Aorta (tissue), 5 donors: Measurements from ENCODE around the gene PAX7. TPM values are rescaled to one million over a fixed set of nuclear protein-coding genes. Genes with fewer than 3 reads are reported as not detected.
"Not testable (repeated sequence)": the region's sequence is repeated elsewhere in the genome, so short reads cannot be mapped to it uniquely, and the experiment has no call there.

Experiments
- ATAC-seq: fragments of 200-7000 bp; cut with Tn5 transposase; one replicate; pipeline ENCODE4 v1.9.1; 2022; ENCODE audit warnings: moderate library complexity; ENCODE audit not compliant: low FRiP score
- DNase-seq, 2 donors: peaks; one replicate each; pipeline ENCODE4 v3.0.0-alpha.2; 2020
- H3K27ac ChIP-seq, 2 donors: one replicate each; pipeline ENCODE4 v1.5.1; 2013; ENCODE audit warnings: low read length in 2 of 2, mild to moderate bottlenecking in 2 of 2, moderate library complexity in 2 of 2, control low read depth in 1 of 2, inconsistent platforms in 1 of 2, low read depth in 1 of 2
- H3K27me3 ChIP-seq, 2 donors: one replicate each; pipeline ENCODE4 v1.6.1; 2013; ENCODE audit warnings: control low read depth in 1 of 2, low read length in 1 of 2, mild to moderate bottlenecking in 1 of 2, moderate library complexity in 1 of 2; ENCODE audit not compliant: insufficient read depth in 2 of 2, control insufficient read depth in 1 of 2
- H3K36me3 ChIP-seq, 2 donors: one replicate each; pipeline ENCODE4 v1.6.1; 2013; ENCODE audit warnings: control low read depth in 1 of 2, low read length in 1 of 2, mild to moderate bottlenecking in 1 of 2; ENCODE audit not compliant: insufficient read depth in 2 of 2, control insufficient read depth in 1 of 2
- H3K4me1 ChIP-seq, 2 donors: one replicate each; pipeline ENCODE4 v1.6.1; 2013; ENCODE audit warnings: low read length in 2 of 2, control low read depth in 1 of 2, mild to moderate bottlenecking in 1 of 2, moderate library complexity in 1 of 2; ENCODE audit not compliant: insufficient read depth in 2 of 2, control insufficient read depth in 1 of 2
- H3K4me3 ChIP-seq, 2 donors: one replicate each; pipeline ENCODE4 v1.5.1; 2013; ENCODE audit warnings: low read length in 2 of 2, control low read depth in 1 of 2, mild to moderate bottlenecking in 1 of 2
- H3K9me3 ChIP-seq: one replicate; pipeline ENCODE4 v1.6.1; 2013; ENCODE audit warnings: mild to moderate bottlenecking, low read length; ENCODE audit not compliant: control insufficient read depth
- WGBS, 2 donors: extraction: QIAGEN DNeasy Blood & Tissue Kit; methylation state at CpG; one replicate each; pipeline ENCODE4 v1.1.7; 2013; 5-methylcytosine and 5-hydroxymethylcytosine counted together
- intact Hi-C, 2 donors: fragments of 100-400 bp; cut with DNase I; formaldehyde crosslinking; loops; one replicate each; pipeline versions ENCODE4 v1.14.2 to v1.15.0; 2022
- polyA plus RNA-seq, 2 donors: library from polyadenylated mRNA; stranded (reverse); fragments of 200-250 nt; gene quantifications; one replicate each; pipeline ENCODE4 v1.2.3, GENCODE V29; 2013
- total RNA-seq, 2 donors: library from RNA; stranded (reverse); fragmentation: NEBNext Ultra II Directional; extraction: Animal tissue kit (Norgen Biotek cat#: 25700); gene quantifications; one replicate each; pipeline ENCODE4 v1.2.1, GENCODE V29; 2021
- donor health status: healthy with polysubstance abuse.
- donor health status: Bipolar disorder and iron deficiency.
- donor health status: DM: no; HTN: no; CAD: no.
- donor health status: DM: no; HTN: no; CAD: no.
- donor health status: DM: yes; HTN: yes; CAD: no.

Gene PAX7
- total and polyA plus RNA-seq, 4 donors, result not detected

- intact Hi-C loops, result no loop called here
- no peak overlapping the region for H3K27ac ChIP-seq
These were observed 51.7 kb downstream of the PAX7 start for GRCh38 chr1:18682375-18682774.

GRCh38 chr1:18684303-18684702, 53.7 kb downstream of the PAX7 start:
- ATAC-seq, result no peak
- intact Hi-C loops, result no loop called here
- Histone ChIP-seq H3K9me3 (no peaks in the 10 kb centered on the region), H3K27ac (no peak overlapping the region), H3K36me3 (no peaks in the 10 kb centered on the region), H3K27me3 (no peaks in the 10 kb centered on the region), H3K4me1 (no peaks in the 10 kb centered on the region), H3K4me3 (no peak overlapping the region)
- WGBS, 2 donors, result 65 to 69% methylated on average over 16 of the region's 16 CpGs
- DNase-seq, result no peak

More at GRCh38 chr1:18682375-18682774, 51.7 kb downstream of the PAX7 start:
- H3K27me3 ChIP-seq, result no peaks in the 10 kb centered on the region
- no peaks in the 10 kb centered on the region for H3K9me3 ChIP-seq
- no peaks in the 10 kb centered on the region for H3K36me3 ChIP-seq
- DNase-seq (no peak), ATAC-seq (no peak)
- no peaks in the 10 kb centered on the region for H3K4me1 ChIP-seq
- H3K4me3 ChIP-seq, result no peak overlapping the region
- 66 to 71% methylated on average over 3 of the region's 3 CpGs for WGBS, 2 donors

- Histone ChIP-seq H3K27me3 (no peaks in the 10 kb centered on the region), H3K4me1 (no peaks in the 10 kb centered on the region), H3K9me3 (no peaks in the 10 kb centered on the region), H3K36me3 (no peaks in the 10 kb centered on the region), H3K4me3 (no peak overlapping the region), H3K27ac (no peak overlapping the region)
- intact Hi-C loops, result no loop called here
- WGBS, 2 donors, result 93 to 96% methylated on average over 3 of the region's 3 CpGs
- no peak for ATAC-seq
- no peak for DNase-seq
These were observed 55.9 kb downstream of the PAX7 start for GRCh38 chr1:18686540-18686939.

- WGBS, 2 donors, result 87 to 92% methylated on average over 7 of the region's 7 CpGs
- H3K4me3 ChIP-seq, result no peak overlapping the region
- no peaks in the 10 kb centered on the region for H3K4me1 ChIP-seq
- H3K9me3 ChIP-seq, result no peaks in the 10 kb centered on the region
- intact Hi-C loops, result no loop called here
- H3K27ac ChIP-seq, result no peak overlapping the region
- H3K27me3 ChIP-seq, result no peaks in the 10 kb centered on the region
- no peaks in the 10 kb centered on the region for H3K36me3 ChIP-seq
- DNase-seq (no peak), ATAC-seq (no peak)
These were observed 56.6 kb downstream of the PAX7 start for GRCh38 chr1:18687273-18687672.

- intact Hi-C loops, result no loop called here
- WGBS, 2 donors, result 94% methylated on average over 20 of the region's 20 CpGs
- no peaks in the 10 kb centered on the region for H3K9me3 ChIP-seq
- no peak overlapping the region for H3K27ac ChIP-seq
- no peaks in the 10 kb centered on the region for H3K4me1 ChIP-seq
- no peak for ATAC-seq
- no peak overlapping the region for H3K4me3 ChIP-seq
- no peaks in the 10 kb centered on the region for H3K36me3 ChIP-seq
- H3K27me3 ChIP-seq, result no peaks in the 10 kb centered on the region
- no peak for DNase-seq
These were observed 61.0 kb downstream of the PAX7 start for GRCh38 chr1:18691648-18692047.

- ATAC-seq, result no peak
- Histone ChIP-seq H3K4me3 (no peak overlapping the region), H3K27me3 (no peaks in the 10 kb centered on the region), H3K9me3 (no peaks in the 10 kb centered on the region), H3K27ac (no peak overlapping the region), H3K36me3 (no peaks in the 10 kb centered on the region), H3K4me1 (no peaks in the 10 kb centered on the region)
- DNase-seq, result no peak
- intact Hi-C loops, result no loop called here
- 12 to 14% methylated on average over 23 to 25 of the region's 25 CpGs for WGBS, 2 donors
These were observed 62.8 kb downstream of the PAX7 start for GRCh38 chr1:18693256-18694098.

GRCh38 chr1:18694289-18694688, 63.6 kb downstream of the PAX7 start:
- H3K4me1 ChIP-seq, DNase-seq, H3K27ac ChIP-seq, intact Hi-C loops, H3K36me3 ChIP-seq, H3K9me3 ChIP-seq, ATAC-seq, H3K27me3 ChIP-seq, H3K4me3 ChIP-seq: not testable (repeated sequence)
- WGBS, 2 donors, result 89 to 91% methylated on average over 7 of the region's 7 CpGs

- ATAC-seq, result no peak
- Histone ChIP-seq H3K4me3 (no peak overlapping the region), H3K4me1 (no peaks in the 10 kb centered on the region), H3K27ac (no peak overlapping the region), H3K27me3 (no peaks in the 10 kb centered on the region), H3K36me3 (no peaks in the 10 kb centered on the region), H3K9me3 (no peaks in the 10 kb centered on the region)
- no peak for DNase-seq
- WGBS, 2 donors, result 52 to 65% methylated on average over 1 of the region's 1 CpG
- intact Hi-C loops, result no loop called here
These were observed 66.9 kb downstream of the PAX7 start for GRCh38 chr1:18697541-18697940.

- 93 to 95% methylated on average over 12 of the region's 12 CpGs for WGBS, 2 donors
- ATAC-seq, result no peak
- DNase-seq, result no peak
- Histone ChIP-seq H3K4me3 (no peak overlapping the region), H3K27ac (no peak overlapping the region), H3K27me3 (no peaks in the 10 kb centered on the region), H3K9me3 (no peaks in the 10 kb centered on the region), H3K36me3 (no peaks in the 10 kb centered on the region), H3K4me1 (no peaks in the 10 kb centered on the region)
- intact Hi-C loops, result no loop called here
These were observed 69.9 kb downstream of the PAX7 start for GRCh38 chr1:18700530-18700929.
